Ecto neural progenitor cell (in vitro differentiated cells): Measurements from ENCODE around the gene SEC22C.

Source experiments
- DNase-seq: peaks from one replicate; pipeline ENCODE4 v3.0.0-alpha.2; 2018; ENCODE audit warnings: low spot score

The SEC22C gene

GRCh38 chr3:42498034-42498433, 83.7 kb downstream of the SEC22C start:
- DNase-seq, result peak; percentile 14
